ENCODE data around the gene LGR5. TPM values are rescaled to one million over a fixed set of nuclear protein-coding genes. Genes with fewer than 3 reads are reported as not detected.

Gene LGR5
- total and polyA plus RNA-seq, 2 of the 13 experiments (the other 11 are each of a cell fraction or from before 2014, with no cell fraction given): 37.0 to 121 TPM

DNA sequence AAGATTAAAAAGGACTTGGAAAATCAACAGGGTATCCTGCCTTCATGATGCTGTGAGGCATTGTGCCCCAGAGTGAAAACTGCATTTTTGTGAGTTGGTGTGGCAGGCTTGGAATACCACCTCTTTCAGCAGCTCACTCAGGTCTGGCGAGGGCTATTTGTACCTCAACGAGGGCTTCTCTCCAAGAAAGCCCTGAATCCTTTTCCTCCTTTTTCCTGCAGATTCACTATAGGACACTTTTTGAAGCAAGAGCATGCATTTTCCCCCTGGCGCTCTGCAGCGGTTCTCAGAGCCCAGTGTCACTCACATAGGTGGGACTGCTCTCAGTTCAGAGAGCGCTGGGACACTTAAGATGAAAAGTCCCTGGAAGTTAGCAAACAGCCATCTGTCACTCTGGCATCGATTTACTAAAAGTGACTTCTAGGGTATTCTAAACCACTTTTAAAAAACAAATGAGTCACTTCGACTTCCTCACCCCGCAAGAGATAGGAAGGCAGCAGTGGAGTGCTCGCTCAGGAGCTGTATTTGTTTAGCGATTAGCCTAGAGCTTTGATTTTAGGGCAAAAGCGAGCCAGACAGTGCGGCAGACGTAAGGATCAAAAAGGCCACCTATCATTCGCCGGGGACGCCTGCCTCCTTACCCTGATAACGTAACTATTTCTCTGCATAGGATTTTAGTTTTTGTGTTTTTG, 782 bp upstream of the LGR5 start (continued):
- TF ChIP-seq ZNF501 (CRISPR knock-in tag; IDR thresholded peaks at IDR 0.05) (peak; percentile 76; the same call in 1 of the 2 replicates), AGO2 (optimal IDR thresholded peaks at IDR 0.05; ENCODE audit: low read depth, low read length) (no peak), SP4 (CRISPR knock-in tag; IDR thresholded peaks at IDR 0.05) (peak; percentile 40; the same call in 1 of the 2 replicates), ZBTB7B (CRISPR knock-in tag; IDR thresholded peaks at IDR 0.05) (peak; percentile 21; the same call in 1 of the 2 replicates), IRX3 (CRISPR knock-in tag; IDR thresholded peaks at IDR 0.05; ENCODE audit: borderline replicate concordance, low read depth) (no peak), MED1 (CRISPR knock-in tag; IDR thresholded peaks at IDR 0.05) (peak; percentile 85), SMAD3 (CRISPR knock-in tag; IDR thresholded peaks at IDR 0.05) (peak; percentile 75; the same call in 1 of the 2 replicates), NKX3-1 (CRISPR knock-in tag; IDR thresholded peaks at IDR 0.05) (peak; percentile 84), SKI (IDR thresholded peaks at IDR 0.05; ENCODE audit: partially characterized antibody) (peak; percentile 89), ZNF75D (CRISPR knock-in tag; IDR thresholded peaks at IDR 0.05; ENCODE audit: borderline replicate concordance) (no peak), NFIC (IDR thresholded peaks at IDR 0.05; ENCODE audit: low read length) (peak; percentile 92), POGK (CRISPR knock-in tag; conservative IDR thresholded peaks at IDR 0.05) (0 out of 2 replicates have a peak, but pooled peaks have one; percentile 23), LCORL (IDR thresholded peaks at IDR 0.05) (no peak), LCORL (CRISPR knock-in tag; IDR thresholded peaks at IDR 0.05) (peak; percentile 79), THRA (CRISPR knock-in tag; IDR thresholded peaks at IDR 0.05; ENCODE audit: borderline replicate concordance) (peak; percentile 61; the same call in 1 of the 2 replicates), HHEX (CRISPR knock-in tag; IDR thresholded peaks at IDR 0.05) (peak; percentile 77), FLYWCH1 (CRISPR knock-in tag; IDR thresholded peaks at IDR 0.05) (no peak), SOX6 (IDR thresholded peaks at IDR 0.05) (no peak), SOX6 (CRISPR knock-in tag; IDR thresholded peaks at IDR 0.05) (peak; percentile 86), GATA4 (IDR thresholded peaks at IDR 0.05; ENCODE audit: borderline replicate concordance, low read depth) (peak; percentile 96; the same call in 1 of the 2 replicates), ZNF260 (CRISPR knock-in tag; IDR thresholded peaks at IDR 0.05; ENCODE audit: borderline replicate concordance, low read depth) (no peak), NFE2 (CRISPR knock-in tag; IDR thresholded peaks at IDR 0.05) (no peak), MEF2D (CRISPR knock-in tag; IDR thresholded peaks at IDR 0.05) (peak; percentile 41; the same call in 1 of the 2 replicates)
- TF ChIP-seq, protein P1, sequence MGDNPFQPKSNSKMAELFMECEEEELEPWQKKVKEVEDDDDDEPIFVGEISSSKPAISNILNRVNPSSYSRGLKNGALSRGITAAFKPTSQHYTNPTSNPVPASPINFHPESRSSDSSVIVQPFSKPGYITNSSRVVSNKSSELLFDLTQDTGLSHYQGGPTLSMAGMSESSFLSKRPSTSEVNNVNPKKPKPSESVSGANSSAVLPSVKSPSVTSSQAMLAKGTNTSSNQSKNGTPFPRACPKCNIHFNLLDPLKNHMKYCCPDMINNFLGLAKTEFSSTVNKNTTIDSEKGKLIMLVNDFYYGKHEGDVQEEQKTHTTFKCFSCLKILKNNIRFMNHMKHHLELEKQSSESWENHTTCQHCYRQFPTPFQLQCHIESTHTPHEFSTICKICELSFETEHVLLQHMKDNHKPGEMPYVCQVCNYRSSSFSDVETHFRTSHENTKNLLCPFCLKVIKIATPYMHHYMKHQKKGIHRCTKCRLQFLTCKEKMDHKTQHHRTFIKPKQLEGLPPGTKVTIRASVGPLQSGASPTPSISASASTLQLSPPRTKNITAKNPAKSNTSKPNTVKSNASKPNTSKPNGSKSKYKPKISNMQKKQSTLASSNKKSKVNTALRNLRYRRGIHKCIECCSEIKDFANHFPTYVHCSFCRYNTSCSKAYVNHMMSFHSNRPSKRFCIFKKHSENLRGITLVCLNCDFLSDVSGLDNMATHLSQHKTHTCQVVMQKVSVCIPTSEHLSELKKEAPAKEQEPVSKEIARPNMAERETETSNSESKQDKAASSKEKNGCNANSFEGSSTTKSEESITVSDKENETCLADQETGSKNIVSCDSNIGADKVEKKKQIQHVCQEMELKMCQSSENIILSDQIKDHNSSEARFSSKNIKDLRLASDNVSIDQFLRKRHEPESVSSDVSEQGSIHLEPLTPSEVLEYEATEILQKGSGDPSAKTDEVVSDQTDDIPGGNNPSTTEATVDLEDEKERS (CRISPR knock-in tag; IDR thresholded peaks at IDR 0.05): no peak
